Measurements from ENCODE around the gene METTL27.
A peak's percentile ranks its signal among the peaks of the same experiment; 100 is the strongest.
"Not testable (repeated sequence)": the region's sequence is repeated elsewhere in the genome, so short reads cannot be mapped to it uniquely, and the experiment has no call there.

Gene METTL27

GRCh38 chr7:73842067-73842976 is at the start of gene METTL27:
TSS of gene METTL27 (minus strand) at chr7:73842516. CDS start at chr7:73842140, 376 bp downstream.
- DNase-seq (ENCODE audit: low spot score): peak; percentile 91

- DNase-seq (ENCODE audit: low spot score): no peak
These were observed 49.0 kb upstream of the METTL27 start for GRCh38 chr7:73891178-73891885.

DNA sequence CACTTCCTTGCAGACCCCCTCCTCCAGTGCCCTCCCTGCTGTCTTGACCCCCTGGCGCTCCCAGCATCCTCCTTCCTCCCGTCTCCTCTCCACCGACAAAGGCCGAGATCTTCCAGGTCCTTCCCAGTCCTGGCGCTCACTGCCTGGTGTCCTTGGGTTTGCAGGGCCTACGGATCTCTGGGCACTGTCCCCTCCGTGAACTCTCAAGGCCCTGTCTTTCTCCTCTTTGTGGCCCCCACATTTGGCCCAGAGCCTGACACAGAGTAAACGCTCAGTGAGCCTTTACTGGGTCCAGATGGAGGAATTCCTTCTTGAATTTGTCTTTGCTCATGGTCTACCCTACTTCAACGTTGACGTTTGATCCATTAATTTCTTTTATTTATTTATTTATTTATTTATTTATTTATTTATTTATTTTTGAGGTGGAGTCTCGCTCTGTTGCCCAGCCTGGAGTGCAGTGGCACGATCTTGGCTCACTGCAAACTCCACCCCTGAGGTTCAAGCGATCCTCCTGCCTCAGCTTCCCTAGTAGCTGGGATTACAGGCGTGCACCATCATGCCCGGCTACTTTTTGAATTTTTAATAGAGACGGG is 48.3 kb upstream of the METTL27 start:
- DNase-seq (ENCODE audit: low spot score): no peak

DNA sequence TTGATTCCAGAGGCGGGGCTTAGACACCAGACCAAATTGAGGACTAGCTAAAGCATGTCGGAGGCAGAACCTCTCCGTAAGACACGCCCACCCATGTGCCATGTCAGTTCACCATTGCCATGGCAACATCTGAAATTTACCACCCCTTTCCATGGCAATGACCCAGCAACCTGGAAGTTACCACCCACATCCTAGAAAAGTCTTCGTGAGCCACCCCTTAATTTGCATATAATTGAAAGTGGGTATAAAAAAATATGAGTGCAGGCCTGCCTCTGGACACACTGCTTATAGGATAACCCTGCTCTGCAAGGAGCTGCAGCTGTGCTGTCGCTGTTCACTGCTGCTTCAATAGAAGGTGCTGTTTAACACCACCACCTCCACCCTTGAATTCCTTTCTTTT is 46.6 kb upstream of the METTL27 start:
- no peak for DNase-seq (ENCODE audit: low spot score)

GRCh38 chr7:73887762-73888161 is 45.4 kb upstream of the METTL27 start:
- no peak for DNase-seq (ENCODE audit: low spot score)

DNA sequence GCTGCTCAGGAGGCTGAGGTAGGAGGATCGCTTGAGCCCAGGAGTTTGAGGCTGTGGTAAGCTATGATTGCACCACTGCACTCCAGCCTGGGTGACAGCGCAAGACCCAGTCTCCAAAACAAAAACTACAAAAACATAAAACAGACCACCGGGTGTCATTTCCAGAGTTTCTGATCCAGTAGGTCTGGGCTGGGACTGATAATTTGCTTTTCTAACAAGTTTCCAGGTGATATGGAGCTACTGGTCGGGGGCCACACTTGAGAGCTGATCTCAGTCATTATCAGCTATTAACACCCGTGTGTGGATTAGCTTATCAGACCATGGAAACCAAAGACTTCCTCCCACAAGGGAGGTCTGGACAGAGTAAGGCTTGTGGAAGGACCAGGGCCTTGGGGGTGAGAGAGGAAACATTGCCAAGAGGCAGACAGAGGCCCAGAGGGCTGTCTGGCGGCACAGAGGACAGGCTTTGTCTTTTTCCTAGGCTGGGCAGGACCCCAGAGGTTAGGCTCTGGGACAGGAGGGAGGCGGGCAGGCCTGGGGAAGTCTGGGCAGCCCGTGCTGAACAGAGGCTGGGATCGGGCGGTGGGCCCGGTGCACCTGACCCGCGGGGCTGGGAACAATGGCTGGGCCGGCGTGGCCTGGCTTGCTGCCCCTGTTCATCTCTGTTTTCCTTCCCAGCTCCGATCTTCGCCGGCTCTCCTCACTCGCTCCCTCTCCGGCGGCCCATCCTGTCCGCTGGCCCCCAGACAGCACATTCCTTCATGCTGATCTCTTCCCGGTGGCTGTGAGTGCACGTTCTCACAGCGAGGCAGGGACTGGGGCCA is 43.9 kb upstream of the METTL27 start:
- DNase-seq (ENCODE audit: low spot score): no peak

DNA sequence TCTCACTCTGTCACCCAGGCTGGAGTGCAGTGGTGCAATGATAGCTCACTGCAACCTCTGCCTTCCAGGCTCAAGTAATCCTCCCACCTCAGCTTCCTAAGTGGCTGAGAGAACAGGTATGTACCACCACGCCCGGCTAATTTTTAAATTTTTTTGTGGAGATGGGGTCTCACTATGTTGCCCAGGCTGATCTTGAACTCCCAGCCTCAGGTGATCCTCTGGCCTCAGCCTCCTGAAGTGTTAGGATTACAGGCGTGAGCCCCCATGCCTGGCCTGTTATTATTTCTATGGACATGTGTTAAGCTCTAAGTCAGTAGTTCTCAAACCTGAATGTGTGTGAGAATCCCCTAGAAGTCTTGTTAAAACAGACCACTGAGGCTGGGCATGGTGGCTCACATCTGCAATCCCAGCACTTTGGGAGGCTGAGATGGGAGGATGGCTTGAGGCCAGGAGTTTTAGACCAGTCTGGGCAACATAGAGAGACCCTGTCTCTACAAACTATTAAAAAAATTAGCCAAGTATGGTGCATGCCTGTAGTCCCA is 43.2 kb upstream of the METTL27 start:
- no peak for DNase-seq (ENCODE audit: low spot score)

GRCh38 chr7:73884867-73885422 is 42.6 kb upstream of the METTL27 start:
- DNase-seq (ENCODE audit: low spot score): not testable (repeated sequence)

GRCh38 chr7:73882047-73882402 is 39.7 kb upstream of the METTL27 start:
- no peak for DNase-seq (ENCODE audit: low spot score)

DNA sequence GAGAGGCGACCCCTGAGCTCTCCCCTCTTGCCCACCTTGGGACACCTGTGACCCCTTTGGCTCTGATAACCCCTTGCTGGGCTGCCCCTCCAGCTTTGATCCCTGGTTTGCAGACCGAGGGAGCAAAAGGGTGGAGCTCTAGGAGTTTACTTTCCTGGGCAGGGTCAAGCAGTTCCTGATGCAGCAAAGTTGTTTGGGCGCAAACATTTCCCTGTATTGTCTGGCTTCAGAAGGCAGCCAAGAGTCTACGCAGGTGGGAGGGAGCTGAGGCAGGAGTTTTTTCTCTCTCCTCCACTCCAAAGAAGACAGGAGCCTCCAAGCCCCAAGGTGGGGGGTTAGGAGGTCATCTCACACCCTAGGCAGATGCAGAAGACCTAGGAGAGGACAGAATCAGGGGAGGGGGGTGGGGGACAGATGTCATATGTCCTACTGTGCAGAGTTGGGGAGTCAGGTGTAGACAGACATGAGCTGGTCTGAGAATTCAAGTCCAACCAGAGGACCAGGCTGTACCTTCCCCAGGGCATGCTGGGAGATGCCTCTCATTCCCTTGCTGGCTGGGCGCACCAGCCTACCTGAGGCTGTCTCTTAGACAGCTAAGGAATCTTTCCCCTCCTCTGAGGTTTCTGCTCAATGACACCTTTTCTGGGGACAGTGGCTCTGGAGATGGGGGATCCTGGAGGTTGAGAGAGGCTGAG is 39.2 kb upstream of the METTL27 start:
- no peak for DNase-seq (ENCODE audit: low spot score)

DNA sequence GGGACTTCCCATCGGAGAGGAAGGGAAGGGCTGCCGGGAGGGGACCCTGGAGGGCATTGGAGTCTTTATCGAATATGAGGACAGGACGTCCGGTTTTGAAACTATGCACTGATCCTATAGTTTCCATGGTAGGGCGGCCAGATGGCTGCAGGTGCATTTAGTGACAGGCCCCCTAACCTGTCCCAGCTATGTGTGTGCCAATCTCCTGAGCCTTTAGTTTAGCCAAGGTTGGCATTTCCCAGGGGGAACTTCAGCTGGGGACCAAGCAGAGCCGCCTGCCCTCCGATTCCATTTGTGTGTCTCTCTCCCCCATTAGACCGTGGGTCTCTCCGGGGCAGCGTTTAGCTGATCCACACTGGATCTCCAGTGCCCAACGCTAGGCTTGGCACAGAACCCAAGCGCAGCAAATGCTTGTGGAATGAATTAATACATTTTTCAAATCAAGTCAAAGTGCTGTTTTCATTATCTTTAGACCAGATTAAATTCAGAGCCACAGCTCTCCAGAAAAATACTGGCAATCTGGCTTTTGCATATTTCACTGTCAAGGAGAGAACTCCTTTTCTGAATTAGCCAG is 38.5 kb upstream of the METTL27 start:
- DNase-seq (ENCODE audit: low spot score): no peak

DNA sequence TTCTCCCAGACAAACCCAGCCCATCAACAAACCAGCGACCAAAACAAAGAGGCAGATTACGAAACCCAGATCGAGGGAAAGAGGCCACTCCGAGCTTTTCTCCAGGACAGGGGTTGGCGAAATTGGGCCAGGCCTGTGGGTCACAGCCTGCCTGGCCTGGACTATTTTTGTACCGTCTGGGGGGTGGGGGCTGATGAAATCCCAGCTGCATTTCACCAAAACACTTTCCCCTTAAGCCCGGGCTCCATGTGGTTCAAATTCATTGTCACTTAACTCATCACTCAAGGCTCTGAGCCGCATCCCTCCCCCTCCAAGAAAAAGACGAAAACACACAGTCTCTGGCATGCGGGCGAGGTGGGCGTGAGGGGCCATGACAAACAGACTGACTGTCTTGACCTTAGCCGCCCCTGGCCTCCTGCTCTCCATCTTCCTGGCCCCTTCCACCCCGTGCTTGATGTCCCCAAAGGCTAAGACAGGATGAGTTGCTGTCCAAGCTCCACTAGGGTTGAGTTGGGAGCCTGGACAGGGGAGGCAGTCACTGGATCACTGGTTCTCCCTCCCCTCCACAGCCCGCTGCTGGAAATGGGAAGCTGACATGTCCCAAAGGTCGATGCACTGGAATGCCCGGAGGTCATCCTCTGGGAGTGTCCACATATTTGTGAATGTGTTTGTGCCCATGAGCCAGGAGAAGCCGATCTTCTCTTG is 37.8 kb upstream of the METTL27 start:
- no peak for DNase-seq (ENCODE audit: low spot score)

- no peak for DNase-seq (ENCODE audit: low spot score)
These were observed 34.7 kb upstream of the METTL27 start for GRCh38 chr7:73876973-73877372.

- DNase-seq (ENCODE audit: low spot score): no peak
These were observed 34.0 kb upstream of the METTL27 start for GRCh38 chr7:73876361-73876760.

GRCh38 chr7:73872056-73872908 is 30.0 kb upstream of the METTL27 start:
- DNase-seq (ENCODE audit: low spot score): no peak

DNA sequence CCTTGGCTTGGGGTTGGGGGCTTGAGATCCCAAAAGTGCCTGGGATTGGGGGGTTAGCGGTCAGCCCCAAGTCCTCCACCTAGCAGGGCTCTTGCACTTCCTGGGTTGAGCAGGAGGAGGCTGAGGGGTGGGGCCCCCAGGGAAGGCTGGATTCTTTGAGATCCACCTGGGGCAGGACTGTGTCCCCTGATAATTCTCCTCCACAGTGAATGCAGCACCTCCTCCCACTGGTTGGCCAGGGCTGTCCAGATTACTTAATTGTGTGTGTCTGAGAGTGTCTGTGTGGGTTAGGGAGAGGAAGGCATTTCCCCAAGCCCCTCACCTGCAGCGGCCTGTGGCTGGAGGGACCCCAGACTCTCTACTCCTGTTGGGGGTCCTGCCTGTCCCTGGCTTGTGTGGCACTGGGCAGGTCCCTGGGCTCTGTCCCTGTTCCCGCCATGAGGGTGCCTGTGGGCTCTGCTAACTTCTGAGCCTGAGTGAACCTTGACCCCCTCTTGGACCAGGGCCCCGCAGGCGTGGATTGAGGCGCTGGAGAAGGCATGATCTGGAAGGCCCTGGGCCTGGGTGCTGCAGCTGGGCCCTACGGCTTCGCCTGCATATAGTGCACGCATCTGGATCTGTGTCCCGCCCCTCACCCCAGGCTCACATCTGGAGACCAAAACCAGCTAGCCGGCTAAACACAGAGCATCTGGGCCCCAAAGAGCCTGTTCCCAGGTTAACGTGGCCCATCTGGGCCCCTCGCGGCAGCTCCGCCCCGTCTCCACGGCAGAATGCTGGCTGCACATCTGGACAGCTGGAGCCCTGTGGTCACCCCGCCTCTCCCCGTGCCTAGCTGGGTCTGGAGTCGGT is 29.1 kb upstream of the METTL27 start:
- DNase-seq (ENCODE audit: low spot score): no peak

DNA sequence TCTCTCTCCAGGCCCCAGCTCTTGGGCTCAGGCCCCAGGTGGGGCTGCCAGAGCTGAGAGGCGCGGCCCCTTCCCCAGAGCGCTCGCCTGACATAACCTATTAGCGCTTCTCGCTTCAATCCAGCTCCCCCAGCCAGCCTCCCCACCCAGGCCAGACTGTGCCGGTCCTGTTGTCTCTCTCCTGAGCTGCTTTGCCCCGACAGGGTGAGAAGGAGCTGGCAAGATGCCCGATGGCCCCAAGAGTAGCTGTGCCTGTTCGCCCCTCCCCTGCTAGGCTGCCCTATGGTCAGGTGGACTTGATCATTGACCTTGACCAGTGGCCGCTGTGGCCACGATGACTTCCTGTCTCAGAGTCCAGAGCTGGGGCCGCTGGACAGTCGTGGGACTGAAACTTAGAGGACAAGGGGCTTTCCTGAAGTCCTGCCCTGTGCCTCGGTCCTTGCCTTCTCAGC is 27.8 kb upstream of the METTL27 start:
- DNase-seq (ENCODE audit: low spot score): no peak

Measured in CD4-positive, alpha-beta T cell treated with Interleukin-2 at 100 ng/mL for 4 hours (primary cell).